DND-41 (cell line): Measurements from ENCODE around the gene VPS11.

ENCODE experiments used
- EZH2 ChIP-seq: IDR thresholded peaks from 3 replicates; pipeline ENCODE4 v1.6.1; 2012; ENCODE audit warnings: borderline replicate concordance, low read depth, mild to moderate bottlenecking, moderate library complexity, low read length, inconsistent platforms; ENCODE audit not compliant: severe bottlenecking
- TF ChIP-seq, protein P1 (sequence below): IDR thresholded peaks from 2 replicates; pipeline ENCODE4 v1.5.1; 2012; ENCODE audit warnings: borderline replicate concordance, low read length, moderate library complexity, mild to moderate bottlenecking; ENCODE audit not compliant: poor library complexity, severe bottlenecking; ENCODE audit errors: extremely low read depth

DNA sequence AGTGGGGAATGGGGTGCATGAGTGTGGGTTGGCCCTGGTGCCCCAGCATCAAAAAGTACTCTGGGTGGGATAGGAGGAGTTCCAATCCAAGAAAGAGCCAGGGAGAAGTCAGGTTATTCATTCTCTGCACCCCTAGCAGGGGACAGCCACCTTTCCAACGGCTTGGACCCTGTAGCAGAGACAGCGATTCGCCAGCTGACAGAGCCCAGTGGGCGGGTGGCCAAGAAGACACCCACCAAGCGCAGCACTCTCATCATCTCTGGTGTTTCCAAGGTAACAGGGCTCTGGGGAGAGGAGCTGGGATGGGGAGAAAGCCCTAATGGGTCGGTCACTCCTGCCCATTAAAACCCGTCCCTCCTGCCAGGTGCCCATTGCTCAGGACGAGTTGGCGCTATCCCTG, 46.1 kb downstream of the VPS11 start:
- TF ChIP-seq, protein P1, sequence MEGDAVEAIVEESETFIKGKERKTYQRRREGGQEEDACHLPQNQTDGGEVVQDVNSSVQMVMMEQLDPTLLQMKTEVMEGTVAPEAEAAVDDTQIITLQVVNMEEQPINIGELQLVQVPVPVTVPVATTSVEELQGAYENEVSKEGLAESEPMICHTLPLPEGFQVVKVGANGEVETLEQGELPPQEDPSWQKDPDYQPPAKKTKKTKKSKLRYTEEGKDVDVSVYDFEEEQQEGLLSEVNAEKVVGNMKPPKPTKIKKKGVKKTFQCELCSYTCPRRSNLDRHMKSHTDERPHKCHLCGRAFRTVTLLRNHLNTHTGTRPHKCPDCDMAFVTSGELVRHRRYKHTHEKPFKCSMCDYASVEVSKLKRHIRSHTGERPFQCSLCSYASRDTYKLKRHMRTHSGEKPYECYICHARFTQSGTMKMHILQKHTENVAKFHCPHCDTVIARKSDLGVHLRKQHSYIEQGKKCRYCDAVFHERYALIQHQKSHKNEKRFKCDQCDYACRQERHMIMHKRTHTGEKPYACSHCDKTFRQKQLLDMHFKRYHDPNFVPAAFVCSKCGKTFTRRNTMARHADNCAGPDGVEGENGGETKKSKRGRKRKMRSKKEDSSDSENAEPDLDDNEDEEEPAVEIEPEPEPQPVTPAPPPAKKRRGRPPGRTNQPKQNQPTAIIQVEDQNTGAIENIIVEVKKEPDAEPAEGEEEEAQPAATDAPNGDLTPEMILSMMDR, result no peak
- TF ChIP-seq EZH2, result no peak
